Measurements from ENCODE around the gene SIKE1.
"Not testable (repeated sequence)": the region's sequence is repeated elsewhere in the genome, so short reads cannot be mapped to it uniquely, and the experiment has no call there.

The SIKE1 gene

GRCh38 chr1:114780344-114781226 is at the start of gene SIKE1:
Gene SIKE1, minus strand, starts transcription at chr1:114780685. Its CDS starts 78 bp downstream, at chr1:114780607.
- DNase-seq (ENCODE audit: low read depth in 1 of 2, low spot score in 1 of 2), result peak; percentile 84 to 88

- DNase-seq (ENCODE audit: low read depth in 1 of 2, low spot score in 1 of 2), result not testable (repeated sequence)
These were observed 49.6 kb upstream of the SIKE1 start for GRCh38 chr1:114830075-114830474.

GRCh38 chr1:114828251-114828650 is 47.8 kb upstream of the SIKE1 start:
- no peak for DNase-seq (ENCODE audit: low read depth in 1 of 2, low spot score in 1 of 2)

GRCh38 chr1:114821978-114822377 is 41.5 kb upstream of the SIKE1 start:
- no peak for DNase-seq (ENCODE audit: low read depth in 1 of 2, low spot score in 1 of 2)

GRCh38 chr1:114820392-114820791 is 39.9 kb upstream of the SIKE1 start:
- DNase-seq (ENCODE audit: low read depth in 1 of 2, low spot score in 1 of 2), result no peak

- DNase-seq (ENCODE audit: low read depth in 1 of 2, low spot score in 1 of 2), result no peak
These were observed 39.4 kb upstream of the SIKE1 start for GRCh38 chr1:114819869-114820268.

- DNase-seq (ENCODE audit: low read depth in 1 of 2, low spot score in 1 of 2), result not testable (repeated sequence)
These were observed 24.0 kb upstream of the SIKE1 start for GRCh38 chr1:114804449-114804848.

GRCh38 chr1:114803001-114803400 is 22.5 kb upstream of the SIKE1 start:
- no peak for DNase-seq (ENCODE audit: low read depth in 1 of 2, low spot score in 1 of 2)

GRCh38 chr1:114794038-114794437 is 13.6 kb upstream of the SIKE1 start:
- DNase-seq (ENCODE audit: low read depth in 1 of 2, low spot score in 1 of 2), result no peak

- DNase-seq (ENCODE audit: low read depth in 1 of 2, low spot score in 1 of 2), result not testable (repeated sequence)
These were observed 10.1 kb upstream of the SIKE1 start for GRCh38 chr1:114790581-114790980.

- DNase-seq (ENCODE audit: low read depth in 1 of 2, low spot score in 1 of 2), result not testable (repeated sequence)
These were observed 6.0 kb upstream of the SIKE1 start for GRCh38 chr1:114786440-114786839.

- DNase-seq (ENCODE audit: low read depth in 1 of 2, low spot score in 1 of 2), result no peak
These were observed 2.0 kb upstream of the SIKE1 start for GRCh38 chr1:114782476-114782875.

GRCh38 chr1:114779722-114780121 is 763 bp downstream of the SIKE1 start:
- DNase-seq (ENCODE audit: low read depth in 1 of 2, low spot score in 1 of 2), result no peak

GRCh38 chr1:114776726-114777125 is 3.8 kb downstream of the SIKE1 start:
- not testable (repeated sequence) for DNase-seq (ENCODE audit: low read depth in 1 of 2, low spot score in 1 of 2)

- DNase-seq (ENCODE audit: low read depth in 1 of 2, low spot score in 1 of 2), result no peak
These were observed 8.5 kb downstream of the SIKE1 start for GRCh38 chr1:114771992-114772391.

GRCh38 chr1:114770989-114771388 is 9.5 kb downstream of the SIKE1 start:
- no peak for DNase-seq (ENCODE audit: low read depth in 1 of 2, low spot score in 1 of 2)

- no peak for DNase-seq (ENCODE audit: low read depth in 1 of 2, low spot score in 1 of 2)
These were observed 15.8 kb downstream of the SIKE1 start for GRCh38 chr1:114764689-114765088.

GRCh38 chr1:114758256-114758832 is 22.1 kb downstream of the SIKE1 start:
- no peak for DNase-seq (ENCODE audit: low read depth in 1 of 2, low spot score in 1 of 2)

GRCh38 chr1:114757455-114758255 is 22.8 kb downstream of the SIKE1 start, which contains the start of gene CSDE1:
Gene CSDE1, minus strand, starts transcription at chr1:114757984. Its CDS starts 18,094 bp downstream, at chr1:114739890.
- peak; percentile 89 to 90 for DNase-seq (ENCODE audit: low read depth in 1 of 2, low spot score in 1 of 2)

- DNase-seq (ENCODE audit: low read depth in 1 of 2, low spot score in 1 of 2), result no peak
These were observed 23.5 kb downstream of the SIKE1 start for GRCh38 chr1:114756949-114757454.

Data from stimulated activated CD4-positive, alpha-beta T cell treated with anti-CD3 and anti-CD28 coated beads, Interleukin-15, amount 100 ng/mL, for 1 hour (primary cell).